GM21360 (cell line): Measurements from ENCODE around the gene MFSD2A.
"Not testable (repeated sequence)": the region's sequence is repeated elsewhere in the genome, so short reads cannot be mapped to it uniquely, and the experiment has no call there.

ENCODE experiments used
- ATAC-seq: cut with Tn5 transposase; IDR thresholded peaks from one replicate; pipeline ENCODE4 v1.9.1; 2021; ENCODE audit warnings: mild to moderate bottlenecking, moderate library complexity; ENCODE audit not compliant: unreplicated experiment

MFSD2A gene

DNA sequence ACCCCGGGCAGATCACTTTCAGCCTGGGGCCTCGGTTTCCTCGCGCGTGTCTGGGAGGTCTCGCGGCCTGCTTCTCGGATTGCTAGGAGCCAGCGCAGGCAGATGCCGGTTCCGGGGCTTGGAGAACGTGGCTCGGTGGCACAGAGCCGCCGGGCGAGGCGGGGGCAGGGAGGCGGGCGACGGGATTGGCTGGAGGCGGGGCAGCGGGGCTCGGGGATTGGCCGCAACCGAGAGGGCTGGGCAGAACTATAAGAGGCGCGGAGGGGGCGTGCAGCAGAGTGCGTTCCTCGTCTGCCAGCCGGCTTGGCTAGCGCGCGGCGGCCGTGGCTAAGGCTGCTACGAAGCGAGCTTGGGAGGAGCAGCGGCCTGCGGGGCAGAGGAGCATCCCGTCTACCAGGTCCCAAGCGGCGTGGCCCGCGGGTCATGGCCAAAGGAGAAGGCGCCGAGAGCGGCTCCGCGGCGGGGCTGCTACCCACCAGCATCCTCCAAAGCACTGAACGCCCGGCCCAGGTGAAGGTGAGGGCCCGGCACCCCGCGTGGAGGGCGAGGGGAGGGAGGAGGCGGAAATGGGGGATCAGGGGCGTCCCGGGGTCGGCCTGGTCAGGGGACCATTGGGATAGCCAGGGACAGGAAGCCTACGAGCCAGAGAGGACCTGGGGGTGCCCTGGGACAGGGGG, at the start of gene MFSD2A:
MFSD2A (plus strand) TSS at position 276 of the 677 bp plus-strand sequence; CDS start at position 424, 148 bp downstream.
- peak; percentile 67 for ATAC-seq

GRCh38 chr1:39905172-39905571, 49.8 kb upstream of the MFSD2A start:
- no peak for ATAC-seq

DNA sequence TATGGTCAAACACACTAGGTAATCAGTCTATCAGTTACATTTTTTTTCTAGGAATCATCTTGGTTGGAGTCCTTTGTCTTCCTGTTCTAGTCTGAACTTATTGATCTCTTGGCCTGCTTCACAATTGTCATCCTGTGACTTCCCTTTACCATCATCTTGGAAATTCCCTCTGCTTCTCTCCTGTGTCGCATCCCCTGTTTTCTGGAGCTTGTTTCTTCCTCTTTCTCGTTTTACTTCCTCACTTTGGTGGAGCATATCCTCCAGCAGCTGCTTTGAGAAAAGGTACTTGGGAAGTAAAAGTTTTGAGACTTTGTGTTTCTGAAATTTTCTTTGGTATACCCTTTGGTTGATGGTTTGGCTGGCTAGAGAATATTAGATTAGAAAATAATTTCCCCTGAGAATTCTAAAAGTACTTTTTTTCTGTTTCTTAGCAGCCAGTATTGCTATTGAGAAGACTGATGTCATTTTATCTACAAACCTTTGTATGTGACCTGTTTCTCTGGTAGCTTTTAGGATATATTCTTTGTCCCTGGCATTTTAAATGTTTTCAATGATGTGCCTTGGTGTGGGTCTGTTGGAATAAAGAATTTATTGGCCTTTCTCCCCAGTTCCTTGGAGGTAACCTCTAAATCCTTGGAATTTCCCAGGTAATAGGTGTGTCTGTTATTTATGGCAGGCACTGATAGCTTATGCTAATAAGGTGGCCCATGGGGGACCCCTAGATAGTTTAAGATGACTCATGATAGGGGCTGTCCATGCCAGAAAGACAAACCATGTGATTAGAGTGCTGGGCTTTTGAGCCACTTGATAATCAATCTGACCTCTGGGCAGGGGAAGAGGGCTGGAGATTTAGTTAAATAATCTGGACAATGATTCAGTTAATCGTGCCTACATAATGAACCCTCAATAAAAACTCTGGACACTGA, 47.2 kb upstream of the MFSD2A start:
- ATAC-seq: no peak

GRCh38 chr1:39908534-39908933, 46.4 kb upstream of the MFSD2A start:
- no peak for ATAC-seq

- ATAC-seq: no peak
These were observed 44.7 kb upstream of the MFSD2A start for GRCh38 chr1:39910263-39910662.

DNA sequence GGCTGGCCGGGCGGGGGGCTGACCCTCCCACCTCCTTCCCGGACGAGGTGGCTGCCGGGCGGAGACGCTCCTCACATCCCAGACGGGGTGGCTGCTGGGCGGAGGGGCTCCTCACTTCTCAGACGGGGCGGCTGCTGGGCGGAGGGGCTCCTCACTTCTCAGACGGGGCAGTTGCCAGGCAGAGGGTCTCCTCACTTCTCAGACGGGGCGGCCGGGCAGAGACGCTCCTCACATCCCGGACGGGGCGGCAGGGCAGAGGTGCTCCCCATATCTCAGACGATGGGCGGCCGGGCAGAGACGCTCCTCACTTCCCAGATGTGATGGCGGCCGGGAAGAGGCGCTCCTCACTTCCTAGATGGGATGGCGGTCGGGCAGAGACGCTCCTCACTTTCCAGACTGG, 41.8 kb upstream of the MFSD2A start:
- ATAC-seq: not testable (repeated sequence)

DNA sequence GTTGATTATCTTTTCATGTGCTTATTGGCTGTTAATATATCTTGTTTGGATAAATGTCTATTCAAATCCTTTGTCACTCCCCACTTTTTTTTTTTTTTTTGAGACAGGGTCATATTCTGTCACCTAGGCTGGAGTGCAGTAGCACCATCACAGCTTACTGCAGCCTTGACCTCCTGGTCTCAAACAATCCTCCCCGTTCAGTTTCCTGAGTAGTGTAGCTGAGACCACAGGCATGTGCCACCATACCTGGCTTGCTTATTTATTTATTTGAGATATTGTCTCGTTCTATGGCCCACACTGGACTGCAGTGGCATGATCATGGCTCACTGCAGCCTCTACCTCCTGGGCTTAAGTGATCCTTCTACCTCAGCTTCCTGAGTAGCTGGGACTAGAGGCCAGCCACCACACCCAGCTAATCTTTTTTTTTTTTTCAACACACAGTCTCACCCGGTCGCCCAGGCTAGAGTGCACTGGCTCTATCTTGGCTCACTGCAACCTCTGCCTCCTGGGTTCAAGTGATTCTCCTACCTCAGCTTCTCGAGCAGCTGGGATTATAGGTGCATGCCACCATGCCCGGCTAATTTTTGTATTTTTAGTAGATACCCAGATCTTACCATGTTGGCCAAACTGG, 39.3 kb upstream of the MFSD2A start:
- ATAC-seq: no peak

- no peak for ATAC-seq
These were observed 37.1 kb upstream of the MFSD2A start for GRCh38 chr1:39917825-39918224.

DNA sequence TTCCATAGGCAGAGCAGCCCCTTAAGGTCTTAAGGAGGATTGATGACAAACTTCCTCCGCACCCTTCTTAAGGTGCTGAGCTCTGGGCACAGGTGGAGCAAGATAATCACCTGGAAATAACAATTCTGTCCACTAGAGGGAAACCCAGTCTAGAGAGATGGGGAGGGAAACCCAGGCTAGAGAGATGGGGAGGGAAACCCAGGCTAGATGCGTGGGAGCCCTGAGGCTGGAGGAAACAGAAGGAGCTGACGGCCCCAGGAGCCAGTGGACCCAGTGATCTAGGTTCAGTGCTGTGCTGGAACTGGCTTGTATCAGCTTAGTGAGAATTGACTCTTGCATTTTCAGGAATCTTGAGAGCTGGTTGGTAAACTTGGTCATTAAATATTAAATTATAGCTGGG, 35.4 kb upstream of the MFSD2A start:
- ATAC-seq: no peak

- no peak for ATAC-seq
These were observed 32.7 kb upstream of the MFSD2A start for GRCh38 chr1:39922251-39922688.

DNA sequence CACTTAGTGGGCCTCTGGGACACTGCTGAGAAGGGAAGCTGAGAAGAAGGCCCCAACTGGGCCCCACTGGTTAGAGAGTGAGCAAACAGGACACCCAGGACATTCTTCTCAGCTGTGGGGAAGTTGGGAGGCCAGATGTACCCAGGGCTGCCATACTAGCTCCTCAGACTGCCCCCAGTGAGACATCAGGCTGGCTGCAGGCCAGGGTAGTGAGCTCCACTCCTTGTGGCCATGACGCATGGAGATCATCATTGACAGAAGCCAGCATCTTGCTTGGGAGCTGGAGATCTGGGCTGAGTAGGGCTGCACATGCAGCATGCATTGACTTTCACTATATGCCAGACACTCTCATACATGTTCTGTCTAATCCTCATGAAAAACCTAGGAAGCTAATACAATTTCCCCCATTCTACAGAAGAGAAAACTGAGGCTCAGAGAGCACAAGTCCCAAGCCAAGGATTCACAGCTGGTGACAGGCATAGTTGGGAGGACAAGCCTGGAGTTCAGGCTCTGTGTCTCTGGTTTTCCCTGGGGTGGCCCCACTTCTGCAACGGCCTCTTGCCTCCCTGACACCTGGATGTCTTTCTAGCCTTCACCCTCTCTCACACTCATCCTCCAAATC, 29.1 kb upstream of the MFSD2A start:
- no peak for ATAC-seq

DNA sequence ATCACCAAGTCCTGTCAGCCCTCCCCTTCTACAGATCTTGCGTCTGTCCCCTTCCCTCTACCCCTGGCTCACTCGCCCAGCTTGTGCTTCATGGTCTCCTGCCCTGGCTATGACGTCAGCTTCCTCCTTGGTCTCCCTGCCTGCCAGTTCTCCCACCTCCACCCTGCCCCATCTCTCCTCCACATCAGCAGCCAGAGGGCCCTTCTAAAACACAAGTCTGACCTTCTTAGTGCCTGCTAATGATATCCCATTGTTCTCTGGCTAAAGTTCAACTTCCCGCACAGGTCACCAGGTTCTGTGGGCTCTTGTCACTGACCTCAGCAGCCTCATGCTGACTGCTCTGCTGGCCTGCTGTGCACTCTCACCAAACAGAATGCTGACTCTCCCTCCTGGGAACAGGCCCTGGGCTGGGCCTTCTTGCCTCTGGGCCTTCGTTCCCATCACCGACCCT, 28.6 kb upstream of the MFSD2A start:
- ATAC-seq: no peak

DNA sequence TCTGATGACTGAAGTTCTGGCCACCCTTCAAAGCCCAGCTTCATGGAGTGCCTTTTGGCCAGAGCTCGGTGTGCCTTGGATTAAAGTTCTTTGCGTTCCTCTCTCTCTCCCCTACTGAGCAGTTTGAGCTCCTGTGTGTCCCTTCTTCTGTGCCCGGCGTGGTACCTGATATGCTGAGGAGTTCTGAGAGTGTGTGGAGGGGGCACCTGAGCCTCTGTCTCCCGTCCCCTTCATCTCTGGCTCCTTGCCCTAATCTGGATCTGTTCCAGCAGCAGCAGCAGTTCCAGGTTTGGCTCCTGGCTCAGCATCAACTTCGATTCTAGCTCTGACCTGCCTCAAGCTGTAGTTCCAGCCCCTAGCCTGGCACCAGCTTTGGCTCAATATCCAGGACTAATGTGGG, 28.1 kb upstream of the MFSD2A start:
- ATAC-seq: no peak

DNA sequence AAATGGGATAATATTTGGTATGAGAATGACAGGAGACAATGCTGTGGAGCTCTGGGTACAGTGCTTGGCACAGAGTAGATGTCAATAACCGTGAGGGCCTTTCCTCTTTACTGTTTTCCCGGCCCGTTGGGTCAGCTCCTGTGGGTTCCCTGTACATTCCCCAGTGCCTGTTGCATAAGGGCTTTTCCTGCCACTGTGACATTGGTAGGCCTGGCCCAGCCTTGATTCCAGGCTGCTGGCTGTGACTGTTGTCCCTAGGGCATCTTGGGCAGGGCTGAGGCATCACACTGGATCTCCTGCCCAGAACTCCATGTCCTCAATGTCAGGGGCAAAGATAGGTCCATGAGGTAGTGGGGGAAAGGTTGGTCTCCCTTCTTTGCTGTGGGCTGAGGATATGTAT, 27.4 kb upstream of the MFSD2A start:
- ATAC-seq: no peak

DNA sequence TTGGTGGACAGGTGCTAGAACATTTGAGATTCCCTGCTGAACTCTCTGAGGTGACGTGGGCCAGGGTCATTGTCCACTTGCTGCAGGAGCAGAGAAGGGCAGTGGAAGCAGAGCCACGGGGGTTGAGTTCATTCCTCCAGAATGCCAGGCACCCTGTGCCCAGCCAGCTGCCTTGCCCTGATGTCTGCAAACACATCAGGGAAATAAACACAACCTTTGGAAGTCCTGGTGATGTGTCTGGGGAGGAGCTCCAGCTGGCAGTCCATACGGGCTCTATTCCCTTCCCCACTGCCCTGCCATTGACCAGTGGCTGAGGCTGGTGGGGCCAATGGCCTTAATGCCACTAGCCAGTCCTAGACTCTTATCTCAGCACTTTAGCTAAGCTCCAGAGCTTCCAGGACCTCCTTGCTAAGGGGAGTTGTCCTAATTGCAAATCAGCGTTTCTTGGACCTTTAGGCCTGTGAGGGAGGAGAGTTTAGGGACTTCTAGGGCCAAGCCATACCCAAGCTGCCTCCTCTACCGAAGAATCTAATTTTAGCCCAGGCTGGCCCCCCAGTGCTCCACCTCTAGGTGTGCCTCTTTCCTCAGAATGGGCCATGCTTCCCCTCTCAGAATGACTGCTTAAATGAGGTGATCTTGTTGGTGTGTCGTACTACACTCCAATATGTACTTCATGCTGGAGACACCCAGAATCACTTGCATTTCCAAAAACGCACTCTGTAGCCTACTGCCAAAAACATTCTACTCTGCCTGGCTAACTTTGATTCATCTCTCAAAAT, 25.9 kb upstream of the MFSD2A start:
- ATAC-seq: no peak

DNA sequence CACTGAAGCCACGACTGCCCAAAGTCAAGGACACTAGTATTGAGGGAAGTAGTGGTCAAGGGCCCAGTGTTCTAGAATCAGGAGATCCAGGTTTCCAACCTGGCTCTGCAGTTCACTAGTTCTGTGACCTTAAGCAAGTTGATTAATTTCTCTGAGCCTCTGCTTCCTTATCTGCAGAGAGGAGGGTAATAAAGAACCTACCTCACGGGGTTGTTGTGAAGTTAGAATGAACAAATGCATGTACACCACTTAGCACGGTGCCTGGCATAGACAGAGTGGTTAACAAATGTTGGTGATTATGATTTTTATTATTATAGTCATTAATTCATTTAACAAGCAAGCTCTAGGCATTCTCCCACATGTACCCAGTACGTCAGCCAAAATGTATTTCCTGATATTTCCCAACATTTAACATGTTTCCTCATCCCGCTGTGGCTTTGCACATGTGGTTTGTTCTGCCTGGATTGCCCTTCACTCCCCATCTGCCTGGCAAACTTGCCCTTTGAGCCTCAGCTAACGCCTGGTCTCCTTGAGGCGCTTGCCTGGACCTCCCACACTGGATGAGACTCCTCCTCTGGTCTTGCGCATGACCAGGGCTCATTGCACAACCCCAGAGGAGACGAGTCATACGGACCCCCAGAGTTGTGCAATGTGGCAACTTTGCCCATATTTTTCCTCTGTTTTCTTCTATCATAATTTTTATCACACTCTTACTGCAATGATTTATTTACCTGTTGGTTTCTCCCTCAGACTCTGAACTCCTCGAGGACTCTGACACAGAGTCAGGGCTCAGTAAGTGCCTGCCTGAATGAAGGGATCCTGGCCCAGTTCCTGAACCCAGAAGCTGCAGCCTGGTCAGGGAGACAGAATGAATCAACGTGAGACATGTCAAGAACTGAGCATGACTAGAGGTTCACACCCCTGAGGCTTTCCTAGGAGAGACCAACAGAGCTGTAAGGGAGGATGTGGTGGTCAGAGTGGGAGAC, 20.7 kb upstream of the MFSD2A start:
- no peak for ATAC-seq

DNA sequence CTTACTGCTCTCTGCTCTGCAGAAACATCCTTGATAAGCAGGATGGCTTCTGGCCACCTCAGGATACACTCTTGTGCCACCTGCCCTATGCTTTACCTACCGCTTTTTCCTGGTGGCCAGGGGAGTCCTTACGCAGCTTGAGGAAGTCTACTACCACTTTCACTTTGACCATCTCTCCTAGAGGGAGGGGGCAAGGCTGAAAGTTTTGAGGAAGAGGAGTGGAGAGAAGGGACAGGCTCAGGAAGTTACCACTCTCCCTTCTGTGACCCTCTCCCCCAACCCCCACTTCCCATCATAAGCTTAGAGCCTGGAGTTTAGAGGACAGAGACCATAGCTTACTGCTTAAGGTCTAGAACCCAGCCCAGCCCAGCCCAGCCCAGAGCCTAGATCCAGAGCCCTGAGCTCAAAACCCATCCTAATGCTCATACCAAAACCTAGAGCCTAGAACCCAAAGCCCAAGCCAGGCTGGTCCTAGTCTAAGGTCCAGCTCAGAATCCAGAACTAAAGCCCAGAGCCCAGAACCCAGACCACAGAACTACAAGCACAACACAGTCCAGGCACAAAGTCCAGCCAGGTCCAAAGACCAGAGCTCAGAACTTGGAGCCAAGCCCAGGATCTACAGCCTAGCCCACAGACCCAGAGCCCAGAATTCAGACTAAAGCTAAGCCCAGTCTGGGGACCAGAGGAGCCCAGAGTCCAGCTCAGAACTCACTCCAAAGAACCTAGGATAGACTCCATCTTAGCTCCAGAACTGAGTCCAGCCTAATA, 18.0 kb upstream of the MFSD2A start:
- no peak for ATAC-seq

GRCh38 chr1:39938856-39939255, 16.1 kb upstream of the MFSD2A start:
- ATAC-seq: no peak
